ENCODE data around the gene KLK3. TPM values are rescaled to one million over a fixed set of nuclear protein-coding genes. Genes with fewer than 3 reads are reported as not detected.

KLK3 gene
- total RNA-seq, 2 experiments from 2014 or later: not detected

DNA sequence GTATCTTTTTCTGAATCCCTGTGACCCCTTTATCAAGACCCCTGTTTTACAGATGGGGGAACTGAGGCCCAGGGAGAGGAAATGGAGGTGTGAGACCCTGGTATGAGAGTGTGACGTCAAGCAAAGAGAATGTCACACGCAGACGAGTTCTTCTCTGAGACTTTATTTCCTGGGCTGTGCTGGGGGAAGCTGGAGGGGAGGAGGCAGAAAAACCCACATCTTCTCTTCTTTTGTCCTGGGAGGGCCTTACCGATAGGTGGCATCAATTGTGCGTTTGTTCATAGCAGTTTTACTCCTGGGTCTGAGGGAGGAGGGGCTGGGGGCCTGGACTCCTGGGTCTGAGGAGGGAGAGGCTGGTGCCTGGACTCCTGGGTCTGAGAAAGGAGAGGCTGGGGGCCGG is 16.5 kb upstream of the KLK3 start:
- H3K4me3 Mint-ChIP-seq: no peak overlapping the region
- H3K4me1 Mint-ChIP-seq: peaks cover 10% of the 10 kb centered on the region
- peaks cover 5% of the 10 kb centered on the region for H3K9me3 Mint-ChIP-seq
- peaks cover 51% of the 10 kb centered on the region for H3K27me3 Mint-ChIP-seq
- no peaks in the 10 kb centered on the region for H3K36me3 Mint-ChIP-seq
- no peak overlapping the region for H3K27ac Mint-ChIP-seq
- DNase-seq: no peak

DNA sequence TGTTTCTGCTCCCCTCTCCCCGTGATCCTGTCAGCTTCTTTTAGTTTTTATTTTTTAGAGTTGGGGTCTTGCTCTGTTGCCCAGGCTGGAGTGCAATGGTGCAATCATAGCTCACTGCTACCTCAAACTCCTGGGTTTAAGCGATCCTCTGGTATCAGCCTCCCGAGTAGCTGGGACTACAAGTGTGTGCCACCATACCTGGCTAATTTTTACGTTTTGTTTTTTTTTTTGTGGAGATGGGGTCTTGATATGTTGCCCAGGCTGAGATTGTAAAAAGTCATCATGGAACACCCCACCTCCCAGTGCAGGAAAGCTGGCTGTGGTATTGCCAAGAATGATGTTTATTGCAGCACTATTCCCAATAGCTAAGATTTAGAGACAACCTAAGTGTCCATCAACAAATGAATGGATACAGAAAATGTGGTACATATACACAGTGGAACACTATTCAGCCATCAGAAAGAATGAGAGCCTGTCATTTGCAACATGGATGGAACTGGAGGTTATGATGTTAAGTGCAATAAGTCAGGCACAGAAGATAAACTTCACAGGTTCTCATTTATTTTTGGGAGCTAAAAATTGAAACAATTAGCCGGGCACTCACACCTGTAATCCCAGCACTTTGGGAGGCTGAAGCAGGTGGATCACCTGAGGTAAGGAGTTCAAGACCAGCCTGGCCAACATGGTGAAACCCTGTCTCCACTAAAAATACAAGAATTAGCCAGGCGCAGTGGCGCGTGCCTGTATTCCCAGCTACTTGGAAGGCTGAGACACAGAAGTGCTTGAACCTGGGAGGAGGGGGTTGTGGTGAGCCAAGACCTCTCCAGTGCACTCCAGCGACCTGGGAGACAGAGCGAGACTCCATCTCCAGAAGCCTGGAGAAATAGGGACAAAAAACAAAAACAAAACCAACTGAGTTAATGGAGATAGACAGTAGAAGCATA is 14.7 kb upstream of the KLK3 start:
- H3K4me3 Mint-ChIP-seq: no peak overlapping the region
- H3K36me3 Mint-ChIP-seq: no peaks in the 10 kb centered on the region
- no peak for DNase-seq
- H3K27me3 Mint-ChIP-seq: peaks cover 49% of the 10 kb centered on the region
- H3K27ac Mint-ChIP-seq: no peak overlapping the region
- H3K4me1 Mint-ChIP-seq: peaks cover 10% of the 10 kb centered on the region
- peaks cover 13% of the 10 kb centered on the region for H3K9me3 Mint-ChIP-seq

DNA sequence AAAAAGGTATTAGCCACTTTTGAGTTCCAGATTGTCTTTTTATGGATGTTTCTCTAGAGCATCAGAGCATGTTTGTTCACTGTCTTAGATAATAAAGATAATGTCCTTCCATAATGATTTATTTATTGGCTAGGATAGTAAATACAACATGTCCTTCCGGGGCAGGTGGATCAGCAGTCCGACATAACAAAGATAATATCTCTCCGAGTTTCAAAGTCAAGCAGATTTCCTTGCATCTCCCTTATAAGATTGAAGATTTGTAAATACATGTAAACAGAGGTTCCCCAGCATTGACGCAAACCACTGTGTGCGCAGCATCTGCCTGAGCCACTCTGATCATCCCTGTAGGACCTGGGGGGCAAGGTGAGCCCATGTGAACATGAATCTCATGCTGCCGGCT is 12.6 kb upstream of the KLK3 start:
- no peaks in the 10 kb centered on the region for H3K4me1 Mint-ChIP-seq
- no peak overlapping the region for H3K27ac Mint-ChIP-seq
- H3K9me3 Mint-ChIP-seq: peaks cover 16% of the 10 kb centered on the region
- H3K36me3 Mint-ChIP-seq: no peaks in the 10 kb centered on the region
- H3K27me3 Mint-ChIP-seq: peaks cover 41% of the 10 kb centered on the region
- no peak for DNase-seq
- H3K4me3 Mint-ChIP-seq: no peak overlapping the region

GRCh38 chr19:50843205-50843604 is 11.5 kb upstream of the KLK3 start:
- Mint-ChIP-seq H3K9me3 (peaks cover 16% of the 10 kb centered on the region), H3K36me3 (no peaks in the 10 kb centered on the region), H3K4me1 (no peaks in the 10 kb centered on the region), H3K27me3 (peaks cover 31% of the 10 kb centered on the region), H3K27ac (no peak overlapping the region), H3K4me3 (no peak overlapping the region)
- no peak for DNase-seq

DNA sequence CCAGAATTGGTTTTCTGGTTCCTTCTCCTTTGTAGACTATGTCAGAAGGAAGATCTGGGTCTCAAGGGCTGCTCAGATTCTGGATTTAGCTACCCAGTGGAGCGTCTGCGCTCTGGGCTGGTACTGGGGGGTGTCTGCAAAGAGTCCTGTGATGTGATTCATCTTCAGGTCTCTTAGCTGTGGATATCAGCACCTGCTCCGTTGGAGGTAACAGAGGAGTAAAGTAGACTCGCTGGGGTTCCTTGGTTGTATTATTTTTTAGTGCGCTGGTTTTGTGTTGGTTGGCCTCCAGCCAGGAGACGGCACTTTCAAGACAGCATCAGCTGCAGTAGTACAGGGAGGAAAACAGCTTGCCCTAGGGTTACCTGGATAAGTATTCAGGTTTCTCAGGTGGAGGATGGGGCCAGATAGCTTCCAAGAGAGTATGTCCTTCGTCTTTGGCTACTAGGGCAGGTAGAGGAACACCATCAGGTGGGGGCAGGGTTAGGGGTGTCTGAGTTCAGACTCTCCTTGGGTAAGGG is 11.0 kb upstream of the KLK3 start:
- peaks cover 16% of the 10 kb centered on the region for H3K9me3 Mint-ChIP-seq
- no peak overlapping the region for H3K4me3 Mint-ChIP-seq
- H3K36me3 Mint-ChIP-seq: no peaks in the 10 kb centered on the region
- peaks cover 32% of the 10 kb centered on the region for H3K27me3 Mint-ChIP-seq
- no peaks in the 10 kb centered on the region for H3K4me1 Mint-ChIP-seq
- no peak overlapping the region for H3K27ac Mint-ChIP-seq
- DNase-seq: no peak

DNA sequence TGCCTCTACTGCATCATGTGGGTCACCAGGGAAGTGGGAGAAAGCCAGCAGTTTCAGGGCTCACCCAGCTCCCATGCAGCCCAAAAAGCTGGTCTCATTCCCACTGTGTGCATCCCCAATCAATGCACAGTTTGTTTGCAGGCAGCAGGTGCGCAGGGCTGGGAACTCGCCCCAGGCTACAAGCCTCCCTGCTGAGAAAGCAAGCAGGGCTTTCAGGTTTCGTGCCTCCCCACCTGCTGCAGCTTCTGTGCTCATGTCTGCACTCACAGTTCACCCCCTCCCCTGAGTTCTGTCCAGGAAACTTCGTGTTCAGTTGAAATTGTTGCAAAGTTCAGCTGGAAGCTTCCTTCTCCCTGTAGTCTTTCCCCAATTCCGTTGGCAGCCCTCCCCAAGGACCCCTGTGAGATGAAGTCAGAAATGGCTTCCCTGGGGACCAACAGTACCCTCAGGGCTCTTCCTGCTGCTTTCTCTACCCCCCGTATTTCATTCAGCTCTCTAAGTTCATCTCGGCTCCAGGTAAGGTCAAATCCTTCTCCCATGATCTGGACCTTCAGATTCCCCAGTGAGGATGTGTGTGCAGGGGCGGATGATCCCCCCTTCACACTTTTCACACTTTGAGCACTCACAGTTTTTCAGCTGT is 10.3 kb upstream of the KLK3 start:
- H3K4me3 Mint-ChIP-seq: no peak overlapping the region
- no peak for DNase-seq
- no peaks in the 10 kb centered on the region for H3K36me3 Mint-ChIP-seq
- no peaks in the 10 kb centered on the region for H3K4me1 Mint-ChIP-seq
- H3K9me3 Mint-ChIP-seq: peaks cover 16% of the 10 kb centered on the region
- peaks cover 32% of the 10 kb centered on the region for H3K27me3 Mint-ChIP-seq
- no peak overlapping the region for H3K27ac Mint-ChIP-seq

- H3K36me3 Mint-ChIP-seq: no peaks in the 10 kb centered on the region
- no peak overlapping the region for H3K27ac Mint-ChIP-seq
- no peaks in the 10 kb centered on the region for H3K4me1 Mint-ChIP-seq
- H3K4me3 Mint-ChIP-seq: no peak overlapping the region
- DNase-seq: no peak
- H3K27me3 Mint-ChIP-seq: peaks cover 37% of the 10 kb centered on the region
- H3K9me3 Mint-ChIP-seq: no peaks in the 10 kb centered on the region
These were observed 4.0 kb upstream of the KLK3 start for GRCh38 chr19:50850738-50851137.

- DNase-seq: no peak
- H3K9me3 Mint-ChIP-seq: no peaks in the 10 kb centered on the region
- peaks cover 45% of the 10 kb centered on the region for H3K27me3 Mint-ChIP-seq
- no peak overlapping the region for H3K4me3 Mint-ChIP-seq
- no peak overlapping the region for H3K27ac Mint-ChIP-seq
- H3K36me3 Mint-ChIP-seq: no peaks in the 10 kb centered on the region
- no peaks in the 10 kb centered on the region for H3K4me1 Mint-ChIP-seq
These were observed 3.1 kb upstream of the KLK3 start for GRCh38 chr19:50851620-50852019.

DNA sequence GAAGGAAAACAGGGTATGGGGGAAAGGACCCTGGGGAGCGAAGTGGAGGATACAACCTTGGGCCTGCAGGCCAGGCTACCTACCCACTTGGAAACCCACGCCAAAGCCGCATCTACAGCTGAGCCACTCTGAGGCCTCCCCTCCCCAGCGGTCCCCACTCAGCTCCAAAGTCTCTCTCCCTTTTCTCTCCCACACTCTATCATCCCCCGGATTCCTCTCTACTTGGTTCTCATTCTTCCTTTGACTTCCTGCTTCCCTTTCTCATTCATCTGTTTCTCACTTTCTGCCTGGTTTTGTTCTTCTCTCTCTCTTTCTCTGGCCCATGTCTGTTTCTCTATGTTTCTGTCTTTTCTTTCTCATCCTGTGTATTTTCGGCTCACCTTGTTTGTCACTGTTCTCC is 2.7 kb downstream of the KLK3 start:
- Mint-ChIP-seq H3K4me3 (no peak overlapping the region), H3K27me3 (peaks cover 70% of the 10 kb centered on the region), H3K4me1 (no peaks in the 10 kb centered on the region), H3K36me3 (no peaks in the 10 kb centered on the region), H3K9me3 (no peaks in the 10 kb centered on the region), H3K27ac (no peak overlapping the region)
- DNase-seq: no peak

DNA sequence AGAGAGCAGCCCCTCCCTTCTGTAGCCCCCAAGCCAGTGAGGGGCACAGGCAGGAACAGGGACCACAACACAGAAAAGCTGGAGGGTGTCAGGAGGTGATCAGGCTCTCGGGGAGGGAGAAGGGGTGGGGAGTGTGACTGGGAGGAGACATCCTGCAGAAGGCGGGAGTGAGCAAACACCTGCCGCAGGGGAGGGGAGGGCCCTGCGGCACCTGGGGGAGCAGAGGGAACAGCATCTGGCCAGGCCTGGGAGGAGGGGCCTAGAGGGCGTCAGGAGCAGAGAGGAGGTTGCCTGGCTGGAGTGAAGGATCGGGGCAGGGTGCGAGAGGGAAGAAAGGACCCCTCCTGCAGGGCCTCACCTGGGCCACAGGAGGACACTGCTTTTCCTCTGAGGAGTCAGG is 4.2 kb downstream of the KLK3 start:
- Mint-ChIP-seq H3K27me3 (peaks cover 70% of the 10 kb centered on the region), H3K27ac (no peak overlapping the region), H3K4me3 (no peak overlapping the region), H3K36me3 (no peaks in the 10 kb centered on the region), H3K9me3 (no peaks in the 10 kb centered on the region), H3K4me1 (no peaks in the 10 kb centered on the region)
- DNase-seq: no peak

DNA sequence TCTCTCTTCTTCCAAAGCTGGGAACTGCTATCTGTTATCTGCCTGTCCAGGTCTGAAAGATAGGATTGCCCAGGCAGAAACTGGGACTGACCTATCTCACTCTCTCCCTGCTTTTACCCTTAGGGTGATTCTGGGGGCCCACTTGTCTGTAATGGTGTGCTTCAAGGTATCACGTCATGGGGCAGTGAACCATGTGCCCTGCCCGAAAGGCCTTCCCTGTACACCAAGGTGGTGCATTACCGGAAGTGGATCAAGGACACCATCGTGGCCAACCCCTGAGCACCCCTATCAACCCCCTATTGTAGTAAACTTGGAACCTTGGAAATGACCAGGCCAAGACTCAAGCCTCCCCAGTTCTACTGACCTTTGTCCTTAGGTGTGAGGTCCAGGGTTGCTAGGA is 5.1 kb downstream of the KLK3 start:
- no peaks in the 10 kb centered on the region for H3K36me3 Mint-ChIP-seq
- H3K27me3 Mint-ChIP-seq: peaks cover 64% of the 10 kb centered on the region
- no peaks in the 10 kb centered on the region for H3K9me3 Mint-ChIP-seq
- H3K4me1 Mint-ChIP-seq: no peaks in the 10 kb centered on the region
- DNase-seq: no peak
- H3K27ac Mint-ChIP-seq: no peak overlapping the region
- no peak overlapping the region for H3K4me3 Mint-ChIP-seq

DNA sequence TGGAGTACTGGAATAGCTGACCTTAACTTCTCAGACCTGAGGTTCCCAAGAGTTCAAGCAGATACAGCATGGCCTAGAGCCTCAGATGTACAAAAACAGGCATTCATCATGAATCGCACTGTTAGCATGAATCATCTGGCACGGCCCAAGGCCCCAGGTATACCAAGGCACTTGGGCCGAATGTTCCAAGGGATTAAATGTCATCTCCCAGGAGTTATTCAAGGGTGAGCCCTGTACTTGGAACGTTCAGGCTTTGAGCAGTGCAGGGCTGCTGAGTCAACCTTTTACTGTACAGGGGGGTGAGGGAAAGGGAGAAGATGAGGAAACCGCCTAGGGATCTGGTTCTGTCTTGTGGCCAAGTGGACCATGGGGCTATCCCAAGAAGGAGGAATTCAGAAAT is 6.3 kb downstream of the KLK3 start:
- no peak overlapping the region for H3K4me3 Mint-ChIP-seq
- H3K36me3 Mint-ChIP-seq: no peaks in the 10 kb centered on the region
- no peak overlapping the region for H3K27ac Mint-ChIP-seq
- no peaks in the 10 kb centered on the region for H3K4me1 Mint-ChIP-seq
- H3K9me3 Mint-ChIP-seq: no peaks in the 10 kb centered on the region
- no peak for DNase-seq
- H3K27me3 Mint-ChIP-seq: peaks cover 60% of the 10 kb centered on the region

- peaks cover 60% of the 10 kb centered on the region for H3K27me3 Mint-ChIP-seq
- no peaks in the 10 kb centered on the region for H3K4me1 Mint-ChIP-seq
- DNase-seq: no peak
- no peaks in the 10 kb centered on the region for H3K9me3 Mint-ChIP-seq
- no peak overlapping the region for H3K27ac Mint-ChIP-seq
- H3K36me3 Mint-ChIP-seq: no peaks in the 10 kb centered on the region
- no peak overlapping the region for H3K4me3 Mint-ChIP-seq
These were observed 7.0 kb downstream of the KLK3 start for GRCh38 chr19:50861496-50862286.

- Mint-ChIP-seq H3K4me1 (peaks cover 1% of the 10 kb centered on the region), H3K4me3 (no peak overlapping the region), H3K9me3 (peaks cover 1% of the 10 kb centered on the region), H3K27ac (no peak overlapping the region), H3K36me3 (no peaks in the 10 kb centered on the region), H3K27me3 (peaks cover 45% of the 10 kb centered on the region)
- no peak for DNase-seq
These were observed 14.8 kb downstream of the KLK3 start for GRCh38 chr19:50869479-50869878.

All from activated naive CD8-positive, alpha-beta T cell treated with anti-CD3 and anti-CD28 coated beads for 36 hours (primary cell).